Activated CD8-positive, alpha-beta memory T cell treated with anti-CD3 and anti-CD28 coated beads for 4 hours (primary cell): ENCODE results near the gene BPIFB1.
A peak's percentile ranks its signal among the peaks of the same experiment; 100 is the strongest.

ENCODE experiments used
- DNase-seq, 2 donors: peaks; one replicate each; pipeline ENCODE4 v3.0.0-alpha.2; 2020; ENCODE audit warnings: low read depth in 2 of 2

BPIFB1 gene

DNA sequence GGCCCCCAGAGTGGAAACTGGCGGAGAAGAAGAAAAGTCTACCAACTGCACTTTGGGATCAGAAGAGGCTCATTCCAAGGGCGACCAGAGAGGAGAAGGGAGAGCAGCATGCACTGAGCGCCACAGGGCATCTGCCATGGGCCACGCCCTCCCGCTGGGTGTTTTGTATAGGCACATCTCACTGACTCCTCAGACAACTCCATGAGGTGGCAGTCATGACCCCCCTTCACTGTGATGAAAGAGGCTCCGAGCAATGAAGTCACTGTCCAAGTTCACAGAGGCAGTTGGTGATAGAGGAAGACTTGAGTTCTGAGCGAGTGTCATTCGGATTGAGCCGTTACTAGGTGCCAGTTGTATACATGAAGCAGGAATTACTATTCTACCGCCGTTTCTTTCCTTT, 15.4 kb downstream of the BPIFB1 start:
- DNase-seq = no peak

- peak; percentile 33 to 50 for DNase-seq
These were observed 16.1 kb downstream of the BPIFB1 start for GRCh38 chr20:33299111-33299603.

GRCh38 chr20:33301192-33301930, 18.3 kb downstream of the BPIFB1 start:
- DNase-seq = no peak

DNA sequence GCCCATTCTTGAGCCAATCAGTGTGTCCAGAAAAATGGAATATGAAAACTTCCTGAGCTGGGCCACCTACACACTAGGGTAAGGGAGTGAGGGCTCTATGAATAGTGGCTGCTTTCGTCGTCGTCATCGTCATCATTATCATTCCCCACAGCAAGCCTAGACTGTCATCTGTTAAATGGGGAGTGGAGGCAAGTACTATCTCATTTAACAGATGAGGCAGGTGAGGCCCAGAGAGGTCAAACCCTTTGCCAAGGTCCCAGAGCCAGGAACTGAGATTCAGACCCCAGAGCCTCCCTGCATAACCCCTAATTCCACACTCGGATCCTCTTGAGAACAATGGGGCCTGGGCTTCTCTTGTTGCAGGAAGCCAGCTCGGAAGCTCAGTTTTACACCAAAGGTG, 20.6 kb downstream of the BPIFB1 start:
- DNase-seq = no peak

DNA sequence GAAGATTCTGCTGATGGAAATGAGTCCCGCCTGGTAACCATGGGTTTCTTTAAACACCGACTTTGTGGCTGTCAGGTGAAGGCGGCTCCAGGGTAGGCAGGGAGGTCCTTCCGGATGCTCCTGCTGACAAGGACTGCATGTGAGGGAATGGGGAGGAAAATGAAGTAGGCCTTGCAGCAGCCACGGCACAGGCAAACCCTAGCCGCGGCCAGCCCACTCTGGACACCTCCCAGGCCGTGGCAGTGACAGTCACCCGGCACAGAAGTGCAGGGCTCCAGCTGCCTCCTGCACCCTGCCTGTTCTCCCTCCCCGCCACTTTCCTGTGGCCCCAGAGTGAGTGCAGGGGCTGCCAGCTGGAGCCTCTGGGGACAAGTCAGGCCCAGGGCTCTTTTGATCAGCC, 21.0 kb downstream of the BPIFB1 start:
- no peak for DNase-seq

GRCh38 chr20:33305589-33306057, 22.6 kb downstream of the BPIFB1 start:
- no peak for DNase-seq

DNA sequence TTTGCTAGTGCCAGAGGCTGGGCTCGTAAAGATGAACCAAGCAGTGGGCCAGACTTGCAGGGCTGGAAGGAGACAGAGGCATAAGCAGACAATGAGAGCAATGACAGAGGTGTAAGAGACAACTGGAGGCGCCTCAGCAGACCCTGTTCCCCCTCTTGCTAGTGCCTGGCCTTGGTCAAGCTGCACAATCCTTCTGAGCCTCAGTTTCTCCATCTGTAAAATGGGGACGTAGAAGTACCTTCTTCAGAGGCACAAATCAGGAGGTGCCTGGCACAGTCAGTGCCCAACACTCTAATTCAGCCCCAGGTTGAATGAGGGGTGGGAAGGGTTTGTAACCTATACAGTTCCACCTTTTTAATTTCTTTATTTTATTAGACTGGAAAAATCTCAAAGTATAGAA, 23.2 kb downstream of the BPIFB1 start:
- DNase-seq = no peak

DNA sequence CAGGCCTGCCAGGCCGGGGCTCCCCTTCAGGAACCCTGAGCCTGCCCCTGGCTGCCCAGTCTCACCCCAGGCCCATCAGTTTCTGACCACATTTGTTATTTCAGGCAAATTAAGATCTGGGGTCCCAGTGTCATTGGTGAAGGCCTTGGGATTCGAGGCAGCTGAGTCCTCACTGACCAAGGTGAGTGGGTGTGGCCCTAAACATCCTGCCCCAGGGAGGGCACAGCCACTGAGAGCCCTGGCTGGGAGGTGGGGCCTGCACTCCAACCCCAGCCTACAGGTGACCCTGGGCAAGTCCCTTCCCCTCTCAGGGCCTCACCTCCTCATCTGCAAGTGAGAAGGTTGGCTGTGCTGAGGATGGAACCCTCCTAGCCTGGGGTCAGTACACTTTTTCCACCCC, 23.8 kb downstream of the BPIFB1 start:
- no peak for DNase-seq

- DNase-seq = no peak
These were observed 25.7 kb downstream of the BPIFB1 start for GRCh38 chr20:33308668-33309067.

DNA sequence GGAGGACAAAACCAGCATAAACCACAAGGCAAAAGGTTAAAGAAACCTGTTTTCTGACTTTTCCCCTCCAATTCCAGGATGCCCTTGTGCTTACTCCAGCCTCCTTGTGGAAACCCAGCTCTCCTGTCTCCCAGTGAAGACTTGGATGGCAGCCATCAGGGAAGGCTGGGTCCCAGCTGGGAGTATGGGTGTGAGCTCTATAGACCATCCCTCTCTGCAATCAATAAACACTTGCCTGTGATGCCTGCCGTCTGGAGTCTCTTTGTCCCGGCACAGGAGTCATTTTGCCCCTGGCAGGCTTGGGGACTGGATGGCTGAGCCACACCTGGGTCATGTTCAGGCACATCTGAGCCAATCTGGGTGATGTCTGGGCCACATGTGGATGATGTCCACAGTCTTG, 26.6 kb downstream of the BPIFB1 start:
- DNase-seq = no peak

DNA sequence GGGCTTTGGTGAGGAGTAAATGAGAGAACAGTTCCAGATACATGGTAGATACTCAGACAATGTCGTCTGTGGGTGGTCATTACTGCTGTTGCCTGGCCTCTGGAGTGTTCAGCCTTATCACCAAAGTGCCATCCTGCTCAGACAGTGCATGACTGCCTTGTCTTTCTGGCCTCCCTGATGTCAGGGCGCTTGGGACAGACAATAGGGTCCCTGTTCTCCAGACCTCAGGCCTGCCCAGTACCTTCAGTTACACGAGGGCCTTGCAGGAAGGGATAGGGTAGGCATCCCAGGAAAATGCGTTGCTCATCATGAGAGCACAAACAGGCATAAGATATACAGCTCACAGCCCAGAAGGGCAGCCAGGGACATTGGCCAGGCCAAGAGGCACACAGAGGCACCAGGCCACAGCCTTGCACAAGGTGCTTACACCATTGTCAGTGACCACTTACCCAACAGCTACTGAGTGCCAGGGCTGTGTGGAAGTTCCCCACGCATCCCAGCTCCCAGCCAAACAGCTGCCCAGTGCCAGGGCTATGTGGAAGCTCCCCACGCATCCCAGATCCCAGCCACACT, 27.4 kb downstream of the BPIFB1 start:
- no peak for DNase-seq

DNA sequence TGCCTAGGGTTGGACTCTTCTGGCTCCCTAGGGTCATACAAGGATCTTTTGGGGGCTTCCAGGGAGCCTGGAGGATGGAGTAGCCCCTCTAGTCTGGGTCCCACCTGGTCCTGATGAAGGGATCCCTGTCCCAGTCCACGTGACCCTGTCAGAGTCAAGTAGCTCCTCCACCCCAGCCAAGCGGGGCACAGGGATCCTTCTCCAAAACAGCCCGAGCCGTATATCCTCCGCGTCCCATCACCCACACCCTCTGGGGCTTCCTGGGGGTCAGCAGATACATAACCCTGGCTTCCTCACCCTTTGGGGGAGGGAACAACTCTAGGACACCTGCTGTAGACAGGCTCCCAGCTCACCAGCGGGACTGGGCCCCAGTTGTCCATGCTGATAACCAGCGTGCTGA, 28.0 kb downstream of the BPIFB1 start:
- DNase-seq = no peak

DNA sequence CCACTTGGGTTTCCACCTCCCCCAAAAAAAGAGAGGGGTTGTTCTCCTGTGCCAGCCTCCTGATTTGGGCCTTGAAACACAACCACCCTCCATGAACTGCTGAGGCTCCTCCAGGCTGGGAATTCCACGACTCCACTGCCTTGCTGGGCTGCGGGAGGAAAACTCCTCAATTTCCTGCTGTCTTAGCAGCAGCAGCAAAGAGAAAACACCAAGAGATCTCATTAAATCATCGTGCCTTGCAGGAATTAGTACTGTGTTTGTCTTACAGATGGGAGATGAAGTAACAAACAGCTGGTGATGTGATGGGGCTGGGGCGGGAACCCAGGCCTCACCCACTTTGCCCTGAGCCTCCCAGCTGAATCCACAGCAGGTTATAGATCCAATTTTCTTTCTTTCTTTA, 29.0 kb downstream of the BPIFB1 start:
- no peak for DNase-seq

DNA sequence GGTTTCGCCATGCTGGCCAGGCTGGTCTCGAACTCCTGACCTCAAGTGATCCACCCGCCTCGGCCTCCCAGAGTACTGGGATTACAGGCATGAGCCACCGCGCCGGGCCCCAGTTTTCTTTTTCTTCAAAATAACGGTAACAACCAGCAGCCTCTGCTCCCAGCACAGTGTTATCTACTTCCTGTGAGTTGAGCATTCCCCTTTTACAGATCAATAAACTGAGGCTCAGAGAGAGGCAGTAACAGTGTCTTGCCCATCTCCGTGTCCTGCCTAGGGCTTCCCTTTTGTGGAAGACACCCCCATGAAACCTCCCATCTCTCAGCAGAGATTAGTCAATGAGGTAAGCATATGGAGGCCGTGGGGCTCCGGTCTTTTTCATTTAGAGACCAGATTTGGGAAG, 29.6 kb downstream of the BPIFB1 start:
- DNase-seq = no peak

GRCh38 chr20:33313686-33314314, 30.8 kb downstream of the BPIFB1 start:
- DNase-seq = no peak

- no peak for DNase-seq
These were observed 33.3 kb downstream of the BPIFB1 start for GRCh38 chr20:33316343-33316742.

- no peak for DNase-seq
These were observed 33.9 kb downstream of the BPIFB1 start for GRCh38 chr20:33316958-33317357.

GRCh38 chr20:33317424-33318095, 34.5 kb downstream of the BPIFB1 start:
- DNase-seq = no peak

GRCh38 chr20:33318096-33318429, 35.0 kb downstream of the BPIFB1 start:
- DNase-seq = no peak

- DNase-seq = no peak
These were observed 37.0 kb downstream of the BPIFB1 start for GRCh38 chr20:33320006-33320405.

GRCh38 chr20:33322456-33322855, 39.4 kb downstream of the BPIFB1 start:
- no peak for DNase-seq

- DNase-seq = no peak
These were observed 40.2 kb downstream of the BPIFB1 start for GRCh38 chr20:33323236-33323635.

DNA sequence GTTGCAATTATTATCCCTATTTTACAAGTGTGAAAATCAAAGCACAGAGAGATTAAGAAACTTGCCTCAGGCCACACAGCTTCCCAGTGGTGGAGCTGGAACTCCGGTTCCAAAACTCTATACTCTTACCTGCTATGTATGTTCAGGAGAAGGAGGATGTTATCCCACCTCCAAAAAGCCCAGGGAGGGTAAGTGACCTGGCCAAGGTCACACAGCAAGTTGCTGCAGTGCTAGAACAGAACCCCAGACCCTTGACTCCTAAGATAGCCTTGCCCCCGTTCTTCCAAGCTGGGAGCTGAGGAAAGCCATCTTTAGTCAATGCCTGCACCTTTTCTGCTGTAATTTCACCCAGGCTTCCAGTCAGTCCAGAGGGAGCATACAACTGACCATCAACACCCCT, 42.3 kb downstream of the BPIFB1 start:
- DNase-seq = no peak
